GM12865 (cell line): Measurements from ENCODE around the gene GLP1R.

Source experiments
- DNase-seq: peaks from one replicate; pipeline ENCODE4 v3.0.0; 2010; ENCODE audit warnings: low read depth
- H3K4me3 ChIP-seq: 2 replicates; pipeline ENCODE4 v1.5.1; 2011; ENCODE audit warnings: mild to moderate bottlenecking, low read depth, low read length, control low read depth
- TF ChIP-seq, protein P1 (sequence below): IDR thresholded peaks from 2 replicates; pipeline ENCODE4 v1.5.1; 2011; ENCODE audit warnings: low read length, control low read depth, low read depth, inconsistent platforms; ENCODE audit not compliant: insufficient read depth; ENCODE audit errors: missing control alignments

The GLP1R gene

DNA sequence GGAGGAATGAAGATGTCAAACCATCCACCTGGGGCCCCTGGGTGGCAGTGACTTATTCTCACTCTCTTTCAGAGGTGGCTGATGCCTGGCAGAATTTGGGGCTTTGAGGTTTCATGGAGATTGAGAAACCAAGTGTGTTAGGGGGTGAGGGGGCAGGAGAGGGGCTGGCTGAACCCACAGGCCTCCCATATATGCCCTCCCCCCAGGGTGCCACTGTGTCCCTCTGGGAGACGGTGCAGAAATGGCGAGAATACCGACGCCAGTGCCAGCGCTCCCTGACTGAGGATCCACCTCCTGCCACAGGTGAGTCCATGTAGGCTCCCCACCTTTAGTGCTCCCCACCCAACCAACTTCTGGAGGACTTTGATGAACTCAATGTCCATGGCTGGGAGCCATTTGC, 7.6 kb downstream of the GLP1R start:
- DNase-seq: no peak
- H3K4me3 ChIP-seq: no peak overlapping the region
- TF ChIP-seq, protein P1, sequence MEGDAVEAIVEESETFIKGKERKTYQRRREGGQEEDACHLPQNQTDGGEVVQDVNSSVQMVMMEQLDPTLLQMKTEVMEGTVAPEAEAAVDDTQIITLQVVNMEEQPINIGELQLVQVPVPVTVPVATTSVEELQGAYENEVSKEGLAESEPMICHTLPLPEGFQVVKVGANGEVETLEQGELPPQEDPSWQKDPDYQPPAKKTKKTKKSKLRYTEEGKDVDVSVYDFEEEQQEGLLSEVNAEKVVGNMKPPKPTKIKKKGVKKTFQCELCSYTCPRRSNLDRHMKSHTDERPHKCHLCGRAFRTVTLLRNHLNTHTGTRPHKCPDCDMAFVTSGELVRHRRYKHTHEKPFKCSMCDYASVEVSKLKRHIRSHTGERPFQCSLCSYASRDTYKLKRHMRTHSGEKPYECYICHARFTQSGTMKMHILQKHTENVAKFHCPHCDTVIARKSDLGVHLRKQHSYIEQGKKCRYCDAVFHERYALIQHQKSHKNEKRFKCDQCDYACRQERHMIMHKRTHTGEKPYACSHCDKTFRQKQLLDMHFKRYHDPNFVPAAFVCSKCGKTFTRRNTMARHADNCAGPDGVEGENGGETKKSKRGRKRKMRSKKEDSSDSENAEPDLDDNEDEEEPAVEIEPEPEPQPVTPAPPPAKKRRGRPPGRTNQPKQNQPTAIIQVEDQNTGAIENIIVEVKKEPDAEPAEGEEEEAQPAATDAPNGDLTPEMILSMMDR: no peak

DNA sequence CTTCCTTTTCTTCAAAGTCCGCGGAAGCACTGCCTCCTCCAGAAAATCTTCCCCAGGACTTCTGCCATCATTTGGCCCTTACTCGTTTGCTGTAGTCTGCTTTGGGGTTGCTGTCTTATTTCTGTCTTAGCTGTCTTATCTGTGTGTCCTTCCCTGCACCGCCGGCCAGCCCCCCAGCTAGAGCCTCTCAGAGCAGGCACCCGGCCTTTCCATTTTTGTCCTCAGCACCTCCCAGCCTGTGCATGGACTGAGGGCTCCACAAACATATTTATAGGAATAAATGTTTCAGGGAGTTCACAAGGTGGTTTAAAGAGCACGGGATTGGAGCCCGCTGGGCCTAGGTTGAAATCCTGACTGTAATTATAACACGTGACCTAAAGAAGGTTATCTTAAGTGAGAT, 8.1 kb downstream of the GLP1R start:
- TF ChIP-seq, protein P1: no peak
- H3K4me3 ChIP-seq: no peak overlapping the region
- no peak for DNase-seq

DNA sequence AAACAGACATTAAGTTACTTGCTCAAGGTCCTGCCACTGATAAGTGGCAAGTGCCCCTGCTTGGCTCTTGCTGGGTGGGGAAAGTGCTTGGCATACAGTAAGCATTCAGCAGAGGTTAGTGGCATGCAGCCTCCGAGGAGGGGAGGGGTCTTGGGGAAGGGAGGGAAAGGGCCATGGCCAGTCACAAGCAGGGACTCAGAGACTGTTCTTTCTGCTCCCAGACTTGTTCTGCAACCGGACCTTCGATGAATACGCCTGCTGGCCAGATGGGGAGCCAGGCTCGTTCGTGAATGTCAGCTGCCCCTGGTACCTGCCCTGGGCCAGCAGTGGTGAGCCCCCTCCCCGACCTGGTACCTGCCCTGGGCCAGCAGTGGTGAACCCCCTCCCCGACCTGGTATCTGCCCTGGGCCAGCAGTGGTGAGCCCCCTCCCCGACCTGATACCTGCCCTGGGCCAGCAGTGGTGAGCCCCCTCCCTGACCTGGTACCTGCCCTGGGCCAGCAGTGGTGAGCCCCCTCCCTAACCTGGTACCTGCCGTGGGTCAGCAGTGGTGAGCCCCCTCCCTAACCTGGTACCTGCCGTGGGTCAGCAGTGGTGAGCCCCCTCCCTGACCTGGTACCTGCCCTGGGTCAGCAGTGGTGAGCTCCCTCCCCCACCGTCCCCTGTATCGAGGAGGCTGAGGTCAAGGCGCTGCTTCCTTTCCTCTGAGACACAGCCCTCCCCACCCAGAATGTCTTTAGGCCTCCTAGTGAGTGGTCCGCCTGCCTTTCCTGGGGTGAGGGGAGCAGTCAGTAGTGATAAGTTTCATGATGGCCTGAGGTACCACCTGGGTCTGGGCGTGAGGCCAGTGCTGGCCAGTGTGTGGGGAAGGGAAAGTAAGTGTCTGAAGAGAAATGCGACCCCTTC, 8.9 kb downstream of the GLP1R start:
- TF ChIP-seq, protein P1: no peak
- H3K4me3 ChIP-seq: no peak overlapping the region
- no peak for DNase-seq

DNA sequence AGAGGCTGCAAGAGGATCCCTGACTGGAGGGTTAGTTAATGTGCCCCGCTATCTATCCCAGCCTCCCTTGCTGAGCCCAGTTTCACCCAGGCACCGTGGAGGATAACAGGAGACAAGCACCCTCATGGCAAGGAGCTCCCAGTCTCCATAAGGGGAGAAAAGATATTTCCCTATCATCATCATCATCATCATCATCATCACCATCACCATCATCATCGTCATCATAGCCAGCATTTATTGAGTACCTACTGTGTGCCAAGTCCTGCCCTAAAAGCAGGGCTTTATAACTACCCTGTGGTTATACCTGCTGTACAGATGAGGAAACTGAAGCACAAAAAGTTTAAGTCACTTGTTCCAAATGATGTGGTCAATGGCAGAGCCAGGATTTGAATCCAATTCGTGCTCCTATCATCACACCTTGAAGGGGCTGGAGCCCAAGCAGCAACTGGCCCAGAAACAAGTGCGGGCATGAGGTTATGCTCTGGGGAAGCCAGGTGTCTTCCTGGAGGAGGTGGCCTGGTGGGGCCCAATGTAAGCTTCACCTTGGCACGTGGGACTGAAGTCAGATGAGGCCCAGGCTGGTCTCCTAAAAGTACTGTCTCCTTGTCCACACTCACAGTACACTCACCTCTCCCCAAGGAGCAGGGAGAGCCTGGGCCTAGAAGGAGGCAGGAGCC, 10.0 kb downstream of the GLP1R start:
- no peak overlapping the region for H3K4me3 ChIP-seq
- TF ChIP-seq, protein P1: no peak
- no peak for DNase-seq

DNA sequence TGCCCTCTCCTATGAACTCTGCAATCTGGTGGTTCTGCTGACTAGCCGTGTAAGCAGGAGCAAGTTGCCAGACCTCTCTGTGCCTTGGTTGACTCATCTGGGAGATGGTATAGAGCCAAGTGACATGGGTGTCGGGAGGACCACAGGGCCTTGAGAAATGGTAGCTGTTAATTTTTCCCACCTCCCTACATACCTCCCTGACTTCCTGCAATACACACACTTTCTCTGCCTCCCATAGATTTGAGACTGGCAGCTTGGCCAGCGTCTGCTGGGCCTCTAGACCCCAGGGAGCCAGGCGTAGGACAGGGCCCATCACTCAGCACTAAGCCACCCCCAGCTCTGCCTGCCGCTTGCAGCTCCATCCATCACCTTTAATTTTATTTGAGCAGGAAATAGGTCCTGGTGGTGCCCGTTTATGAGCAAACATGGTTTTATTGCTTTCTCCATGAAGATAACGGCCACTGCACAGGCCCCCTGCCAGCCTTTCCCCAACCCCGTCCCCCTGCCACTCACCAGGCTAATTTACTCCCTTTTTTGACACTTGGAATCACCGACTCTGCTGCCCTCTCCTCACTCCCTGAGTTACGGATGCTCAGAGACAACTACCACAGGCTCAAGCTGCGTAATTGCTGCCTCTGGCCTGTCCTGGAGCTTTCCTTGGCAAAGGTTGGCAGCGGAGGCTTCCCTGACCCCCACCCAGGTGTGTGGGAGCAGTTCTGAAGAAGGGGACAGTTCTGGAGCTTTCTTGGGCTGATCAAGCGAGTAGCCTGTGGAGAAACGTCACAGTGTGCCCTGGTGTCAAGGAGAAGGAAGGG, 11.1 kb downstream of the GLP1R start:
- DNase-seq: no peak
- no peak overlapping the region for H3K4me3 ChIP-seq
- TF ChIP-seq, protein P1: no peak

DNA sequence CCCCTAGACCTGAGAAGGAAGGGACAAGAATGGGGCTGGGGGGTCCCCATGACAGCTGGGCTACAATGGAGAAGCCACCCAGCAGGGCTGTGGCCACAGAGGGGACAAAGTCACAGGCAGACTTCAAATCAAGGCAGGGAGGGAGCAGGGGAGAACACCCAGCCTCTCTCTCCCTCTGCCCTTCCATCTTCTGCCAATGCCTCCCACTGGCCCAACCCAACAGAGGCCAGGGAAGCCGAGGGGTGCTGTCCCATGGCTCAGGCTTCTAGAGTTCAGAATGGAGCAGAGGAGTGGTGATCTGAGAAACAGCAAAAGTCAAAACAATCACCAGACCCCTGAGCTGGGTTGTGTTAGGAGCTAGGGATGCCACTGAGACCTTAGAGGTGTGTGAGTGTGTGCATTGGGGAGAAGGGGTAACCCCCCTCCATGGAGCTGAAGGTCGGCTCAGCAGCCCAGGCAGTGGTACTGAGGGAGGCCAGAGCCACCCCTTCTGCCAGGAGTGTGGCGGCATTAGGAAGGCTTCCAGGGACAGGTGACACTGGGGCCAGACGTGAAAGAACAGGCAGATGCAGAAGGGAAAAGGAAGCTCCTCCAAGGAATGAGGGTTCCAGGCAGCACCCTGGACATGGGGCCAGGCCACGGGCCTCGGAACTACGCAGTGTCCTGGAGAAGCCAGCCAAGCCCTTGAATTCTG, 12.0 kb downstream of the GLP1R start:
- no peak for DNase-seq
- H3K4me3 ChIP-seq: no peak overlapping the region
- TF ChIP-seq, protein P1: no peak
